ENCODE data around the gene TFPT.

The TFPT gene

DNA sequence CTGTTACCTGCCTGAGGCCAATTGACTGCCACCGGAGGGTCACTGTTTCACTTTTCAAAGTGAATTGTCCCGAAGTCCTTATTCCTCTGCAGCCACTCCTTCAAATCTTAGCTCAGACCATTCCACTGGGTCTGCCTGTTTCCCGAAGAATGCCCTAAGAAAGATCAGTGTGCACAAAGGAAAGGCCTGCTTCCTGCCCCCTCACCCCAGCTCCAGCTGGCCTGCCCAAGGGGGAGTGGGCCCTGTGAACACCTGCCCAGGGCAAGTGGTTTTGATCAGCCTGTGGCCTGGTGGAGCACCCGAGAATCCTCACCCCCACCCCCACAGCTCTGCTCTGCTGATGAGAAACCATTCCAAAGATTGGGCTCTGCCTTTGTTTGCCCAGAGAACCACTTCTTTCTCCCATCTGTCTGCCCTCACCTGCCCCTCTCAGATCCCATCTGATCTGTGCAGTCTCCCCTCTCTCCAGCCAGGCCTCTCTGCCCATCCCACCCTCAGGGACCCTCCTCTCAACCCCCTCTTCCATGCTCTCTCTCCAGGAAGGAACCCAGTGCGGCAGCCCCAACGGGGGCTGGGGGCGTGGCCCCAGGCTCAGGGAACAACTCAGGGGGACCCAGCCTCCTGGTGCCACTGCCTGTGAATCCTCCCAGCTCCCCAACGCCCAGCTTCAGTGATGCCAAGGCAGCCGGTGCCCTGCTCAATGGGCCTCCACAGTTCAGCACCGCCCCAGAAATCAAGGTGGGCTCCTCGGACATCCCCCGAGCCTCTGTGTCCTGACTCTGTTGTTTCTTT, 33.8 kb upstream of the TFPT start:
- no peak for DNase-seq (ENCODE audit: extremely low read depth in 1 of 2, low read depth in 1 of 2)

DNA sequence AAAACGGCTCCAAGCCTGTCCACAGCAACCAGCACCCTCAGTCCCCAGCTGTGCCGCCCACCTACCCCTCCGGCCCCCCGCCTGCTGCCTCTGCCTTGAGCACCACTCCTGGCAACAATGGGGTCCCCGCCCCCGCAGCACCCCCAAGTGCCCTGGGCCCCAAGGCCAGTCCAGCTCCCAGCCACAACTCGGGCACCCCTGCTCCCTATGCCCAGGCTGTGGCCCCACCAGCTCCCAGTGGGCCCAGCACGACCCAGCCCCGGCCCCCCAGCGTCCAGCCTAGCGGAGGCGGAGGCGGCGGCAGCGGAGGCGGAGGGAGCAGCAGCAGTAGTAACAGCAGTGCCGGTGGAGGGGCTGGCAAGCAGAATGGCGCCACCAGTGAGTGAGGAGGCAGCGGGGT, 32.7 kb upstream of the TFPT start:
- DNase-seq (ENCODE audit: extremely low read depth in 1 of 2, low read depth in 1 of 2) = no peak

DNA sequence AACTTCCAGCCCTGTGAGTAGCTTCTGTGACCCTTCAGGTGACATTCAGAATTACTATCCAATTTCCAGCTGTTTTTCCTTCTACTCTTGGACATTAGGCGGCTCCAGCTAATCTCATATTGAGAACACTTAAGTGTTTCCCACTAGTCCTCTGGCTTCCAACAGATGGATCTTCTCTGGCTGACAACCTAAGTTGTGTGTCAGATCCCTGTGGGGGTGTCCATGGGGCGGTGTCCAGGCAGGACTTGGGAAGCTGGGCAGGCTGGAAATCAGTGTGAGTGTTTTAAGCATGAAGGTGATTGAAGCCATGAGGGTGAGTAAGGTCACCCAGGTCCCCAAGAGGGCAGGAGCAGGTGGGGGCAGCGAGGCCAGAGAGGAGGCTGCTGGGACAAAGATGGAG, 32.2 kb upstream of the TFPT start:
- DNase-seq (ENCODE audit: extremely low read depth in 1 of 2, low read depth in 1 of 2) = no peak

DNA sequence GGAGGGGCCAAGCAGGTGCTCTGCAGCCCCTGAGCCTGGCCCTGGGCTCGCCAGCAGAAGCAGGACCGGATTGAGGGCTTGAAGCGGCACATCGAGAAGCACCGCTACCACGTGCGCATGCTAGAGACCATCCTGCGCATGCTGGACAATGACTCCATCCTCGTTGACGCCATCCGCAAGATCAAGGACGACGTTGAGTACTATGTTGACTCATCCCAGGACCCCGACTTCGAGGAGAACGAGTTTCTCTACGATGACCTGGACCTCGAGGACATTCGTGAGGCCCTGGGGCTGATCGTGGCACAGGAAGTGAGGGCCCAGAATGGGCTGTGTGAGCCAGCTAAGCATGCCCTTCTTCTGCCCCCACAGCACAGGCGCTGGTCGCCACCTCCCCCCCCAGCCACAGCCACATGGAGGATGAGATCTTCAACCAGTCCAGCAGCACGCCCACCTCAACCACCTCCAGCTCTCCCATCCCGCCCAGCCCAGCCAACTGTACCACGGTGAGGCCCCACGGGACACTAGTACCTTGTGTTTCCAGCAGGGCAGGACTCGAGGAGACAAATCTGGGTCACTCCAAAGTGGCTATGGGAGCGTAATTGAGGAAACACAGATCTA, 30.2 kb upstream of the TFPT start:
- no peak for DNase-seq (ENCODE audit: extremely low read depth in 1 of 2, low read depth in 1 of 2)

DNA sequence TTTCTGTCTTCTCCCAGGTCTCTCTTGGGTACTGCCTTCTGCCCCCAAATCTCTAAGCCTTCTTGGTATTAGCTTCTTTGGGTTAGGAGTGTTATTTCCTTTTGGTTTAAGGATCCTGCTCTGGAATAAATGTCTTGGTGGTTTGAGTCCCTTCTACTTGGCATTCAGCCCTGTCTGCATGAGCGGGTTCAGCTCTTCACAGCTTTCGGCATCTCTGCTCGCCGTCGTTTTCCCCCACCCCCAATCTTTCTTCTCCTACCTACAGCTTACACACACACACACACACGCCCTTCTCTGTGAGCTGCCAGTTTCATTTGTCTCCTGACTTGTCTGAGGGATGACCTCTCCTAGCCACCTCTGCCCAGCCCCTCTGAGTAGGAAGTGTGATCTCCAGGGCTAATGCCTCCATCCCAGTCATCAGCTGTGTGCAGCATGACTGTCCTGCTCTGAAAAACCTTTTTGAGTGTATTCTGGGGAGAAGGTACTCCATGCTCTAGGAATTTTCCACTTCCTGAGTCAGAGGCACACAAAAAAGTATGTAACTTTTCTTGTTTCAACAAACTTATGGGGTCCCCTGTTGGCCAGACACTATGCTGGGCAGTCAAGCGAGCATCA, 26.8 kb upstream of the TFPT start:
- DNase-seq (ENCODE audit: extremely low read depth in 1 of 2, low read depth in 1 of 2) = no peak

DNA sequence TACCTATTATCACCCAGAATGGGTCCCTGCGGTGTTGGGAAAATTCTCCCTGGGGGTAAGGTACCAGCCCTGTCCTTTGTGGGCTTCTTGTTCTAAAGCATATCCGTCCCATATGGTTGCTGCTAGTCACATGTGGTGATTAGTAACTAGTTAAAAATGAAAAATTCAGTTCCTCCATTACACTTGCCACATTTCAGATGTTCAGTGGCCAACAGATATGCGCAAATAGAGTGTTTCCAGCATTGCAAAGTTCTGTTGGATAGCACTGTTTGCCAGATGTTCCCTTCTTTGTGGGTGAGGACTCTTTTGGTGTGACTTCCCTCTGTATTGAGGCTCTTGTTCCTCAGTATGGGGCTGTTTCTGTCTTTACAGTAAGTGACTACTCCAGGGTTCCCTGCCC, 25.9 kb upstream of the TFPT start:
- DNase-seq (ENCODE audit: extremely low read depth in 1 of 2, low read depth in 1 of 2) = no peak

DNA sequence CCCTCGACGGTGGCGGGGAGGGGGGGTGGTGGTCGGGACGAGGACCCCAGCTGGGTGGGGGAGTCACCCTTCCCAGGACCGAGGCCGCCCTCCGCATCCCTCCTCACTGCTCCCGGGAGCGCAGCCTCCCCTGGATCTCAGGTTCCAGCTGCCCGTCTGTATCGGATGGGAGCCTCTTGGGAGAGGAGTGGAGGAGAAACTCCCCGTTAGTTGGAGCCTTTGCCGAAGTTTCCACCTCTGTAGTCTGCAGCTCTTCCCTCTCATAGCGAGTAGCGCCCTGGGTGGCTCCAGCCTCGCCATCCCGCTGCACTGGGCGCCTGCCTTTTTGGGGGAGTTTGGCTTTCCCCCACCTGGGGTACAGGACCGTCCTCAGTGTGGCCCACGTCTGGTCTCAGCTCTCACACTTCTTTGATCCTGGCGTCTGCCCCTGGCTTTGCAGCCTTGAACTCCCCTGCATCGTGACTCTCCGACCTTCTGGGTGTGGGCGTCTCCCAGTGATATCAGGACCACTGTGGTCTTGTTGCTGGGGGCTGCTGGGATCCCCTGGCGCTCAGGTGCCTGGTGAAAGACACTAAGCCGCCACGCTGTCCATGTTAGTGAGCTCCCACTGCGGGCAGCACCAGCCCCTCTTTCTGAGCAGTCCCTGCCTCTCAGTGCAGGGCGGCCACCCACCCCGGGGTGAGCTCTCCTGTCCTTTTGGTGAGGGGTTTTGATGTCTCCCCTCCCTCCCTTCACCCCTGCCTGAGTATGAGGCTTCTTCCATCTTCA, 23.2 kb upstream of the TFPT start:
- no peak for DNase-seq (ENCODE audit: extremely low read depth in 1 of 2, low read depth in 1 of 2)

DNA sequence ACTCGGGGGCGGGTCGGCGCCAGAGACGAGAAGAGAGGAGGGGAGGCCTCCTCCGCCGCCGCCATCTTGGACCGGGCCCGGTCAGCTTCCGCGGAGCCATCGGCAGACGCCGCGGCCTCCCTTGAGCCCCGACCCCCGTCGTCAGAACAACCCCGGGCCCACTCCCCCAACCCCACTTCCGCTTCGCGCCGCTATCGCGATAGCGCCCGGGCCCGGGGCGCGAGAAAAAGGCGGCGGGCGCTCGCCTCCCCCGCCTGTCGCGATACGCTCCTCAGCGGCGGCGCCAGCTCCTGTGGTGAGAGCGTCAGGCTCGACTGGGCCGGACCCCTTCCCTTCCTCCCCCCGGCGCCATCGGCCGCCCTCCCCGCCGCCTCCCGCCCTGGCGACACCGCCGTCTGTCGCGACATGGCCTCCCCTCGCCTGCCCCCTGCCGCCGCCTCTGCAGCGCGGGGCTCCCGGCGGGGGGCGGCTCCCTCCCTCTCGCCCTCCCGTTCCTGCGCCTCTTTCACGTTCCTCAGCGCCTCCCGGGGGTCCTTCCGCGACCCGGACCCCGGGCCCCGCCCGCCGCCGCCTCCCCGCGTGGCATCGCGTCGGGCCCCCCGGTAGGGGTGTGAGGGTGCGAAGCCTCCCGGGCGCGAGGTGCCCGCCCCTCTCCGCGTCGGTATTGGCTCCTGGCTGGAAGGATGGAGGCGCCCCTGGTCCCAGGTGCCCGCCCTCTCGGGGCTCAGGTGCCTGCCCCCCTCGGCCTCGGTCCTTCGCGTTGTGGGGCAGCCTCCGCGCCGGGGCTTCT, 22.4 kb upstream of the TFPT start, which contains the start of gene CNOT3:
CNOT3 (plus strand) TSS at position 64 of the 790 bp plus-strand sequence. CDS start 5,217 bp downstream, outside the sequence.
- peak in 1 of 2 donors; percentile 12 for DNase-seq (ENCODE audit: extremely low read depth in 1 of 2, low read depth in 1 of 2)

DNA sequence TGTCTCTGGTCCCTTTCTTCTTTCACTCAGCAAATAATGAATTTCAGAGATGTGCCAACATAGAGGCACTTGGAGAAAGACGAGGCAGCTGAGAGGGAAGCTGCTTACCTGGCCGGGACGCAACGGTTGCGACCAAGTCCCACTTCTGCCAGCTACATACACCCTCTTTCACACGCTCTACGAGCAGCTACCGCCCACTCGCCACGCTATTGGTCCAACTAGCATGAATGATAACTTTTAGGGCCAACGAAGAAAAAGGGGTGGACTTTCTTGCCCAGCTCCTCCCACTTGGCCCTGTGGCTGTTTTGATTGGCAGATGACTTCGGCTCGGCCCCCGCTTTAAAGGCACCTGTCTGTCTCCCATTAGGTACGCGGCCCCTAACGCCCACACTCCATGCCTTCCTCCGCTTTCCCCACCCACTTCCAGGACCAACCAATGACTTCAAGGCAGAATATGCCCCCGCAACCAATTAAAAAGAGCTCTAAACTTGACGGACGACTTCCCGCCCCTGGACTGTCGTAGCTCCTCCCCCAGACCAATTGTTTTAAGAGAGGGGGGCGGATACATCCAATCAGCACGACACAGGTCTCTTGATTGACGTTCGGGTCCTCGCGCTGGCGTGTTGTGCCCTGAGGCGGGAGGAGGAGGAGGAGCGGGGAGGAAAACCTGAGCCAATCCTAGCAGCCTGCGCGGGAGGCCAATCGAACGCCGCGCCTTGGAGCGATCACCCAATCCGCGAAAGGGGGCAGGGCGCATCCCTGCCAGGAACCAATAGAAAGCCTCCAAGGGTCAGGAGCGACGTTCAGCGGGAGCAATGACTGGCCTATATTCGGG, 21.6 kb upstream of the TFPT start:
- peak; percentile 95 to 98 for DNase-seq (ENCODE audit: extremely low read depth in 1 of 2, low read depth in 1 of 2)

DNA sequence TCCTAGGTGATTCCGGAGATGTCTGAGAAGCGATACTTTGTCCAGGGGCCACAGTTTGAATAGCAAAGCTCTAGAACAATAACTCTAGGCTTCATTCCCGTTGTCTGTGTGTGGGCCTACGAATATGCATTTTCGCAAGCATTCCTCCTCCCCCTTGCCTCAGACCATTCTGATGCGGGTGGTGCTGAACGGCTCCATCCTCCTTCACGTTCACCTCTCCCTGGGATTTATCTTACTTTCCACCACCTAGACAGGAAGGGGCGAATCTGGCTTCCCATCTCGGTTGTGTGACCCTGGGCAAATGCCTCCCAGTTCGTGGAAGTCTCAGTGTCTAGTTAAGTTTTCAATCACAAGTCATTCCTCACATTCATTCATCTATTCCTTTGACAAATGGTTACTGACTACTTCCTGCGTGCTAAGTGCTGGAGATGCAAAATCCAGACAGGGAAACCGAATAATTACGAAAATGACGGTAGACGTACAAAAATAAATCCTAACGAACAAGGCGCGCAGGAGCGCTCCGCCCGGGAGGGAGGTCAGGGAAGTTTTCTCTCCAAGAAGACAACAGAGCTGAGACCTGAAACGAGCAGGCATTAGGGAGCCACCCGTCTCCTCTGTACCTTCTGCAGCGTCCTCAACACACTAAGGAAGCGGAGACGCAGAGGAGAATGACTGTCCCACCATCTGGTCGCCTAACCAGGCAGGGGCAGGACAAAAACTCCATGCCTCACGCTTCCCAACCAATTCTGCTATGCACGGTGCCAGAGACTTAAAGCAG, 20.8 kb upstream of the TFPT start:
- DNase-seq (ENCODE audit: extremely low read depth in 1 of 2, low read depth in 1 of 2) = no peak

DNA sequence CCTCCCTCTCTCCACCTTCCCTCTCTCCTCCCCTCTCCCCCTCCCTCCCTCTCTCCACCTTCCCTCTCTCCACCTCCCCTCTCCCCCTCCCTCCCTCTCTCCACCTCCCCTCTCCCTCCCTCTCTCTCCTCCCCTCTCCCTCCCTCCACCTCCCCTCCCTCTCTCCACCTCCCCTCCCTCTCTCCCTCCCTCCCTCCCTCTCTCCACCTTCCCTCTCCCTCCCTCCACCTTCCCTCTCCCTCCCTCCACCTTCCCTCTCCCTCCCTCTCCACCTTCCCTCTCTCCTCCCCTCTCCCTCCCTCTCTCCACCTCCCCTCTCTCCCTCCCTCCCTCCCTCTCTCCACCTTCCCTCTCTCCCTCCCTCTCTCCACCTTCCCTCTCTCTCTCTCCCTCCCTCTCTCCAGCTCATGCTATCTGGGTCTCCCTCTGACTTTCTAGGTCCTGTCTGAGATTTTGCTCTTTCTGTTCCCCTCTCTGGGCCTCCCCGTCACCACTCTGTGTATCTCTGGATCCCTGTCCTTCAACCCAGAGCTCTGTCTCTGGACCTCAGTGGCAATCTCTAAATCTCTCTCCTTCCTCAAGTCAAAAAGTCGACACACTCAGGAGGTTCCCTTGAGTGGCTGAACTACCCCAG, 18.6 kb upstream of the TFPT start:
- no peak for DNase-seq (ENCODE audit: extremely low read depth in 1 of 2, low read depth in 1 of 2)

DNA sequence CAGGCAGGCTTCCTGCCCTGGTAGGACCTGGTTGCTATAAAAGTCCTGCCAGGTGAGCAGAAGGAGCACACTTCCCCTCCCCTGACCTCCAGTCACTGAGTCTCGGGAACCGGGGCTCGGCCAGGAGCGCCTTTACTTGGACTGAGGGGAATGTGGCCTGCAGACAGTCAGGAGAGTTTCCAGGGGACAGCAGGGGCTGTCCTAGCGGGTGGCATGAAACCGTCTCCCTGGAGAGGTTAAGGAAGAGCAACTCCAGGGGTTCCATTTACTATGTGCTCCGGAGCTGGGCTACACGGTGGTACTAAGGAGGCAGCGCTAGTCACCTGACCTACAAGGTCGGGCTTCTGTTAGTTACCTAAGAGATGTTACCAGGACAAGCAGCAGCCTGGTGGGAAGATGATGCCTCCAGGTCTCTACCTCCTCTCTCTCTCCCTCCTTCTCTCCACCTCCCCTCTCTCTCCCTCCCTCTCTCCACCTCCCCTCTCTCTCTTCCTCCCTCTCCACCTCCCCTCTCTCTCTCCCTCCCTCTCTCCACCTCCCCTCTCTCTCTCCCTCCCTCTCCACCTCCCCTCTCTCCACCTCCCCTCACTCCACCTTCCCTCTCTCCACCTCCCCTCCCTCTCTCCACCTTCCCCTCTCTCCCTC, 18.0 kb upstream of the TFPT start:
- DNase-seq (ENCODE audit: extremely low read depth in 1 of 2, low read depth in 1 of 2) = no peak

DNA sequence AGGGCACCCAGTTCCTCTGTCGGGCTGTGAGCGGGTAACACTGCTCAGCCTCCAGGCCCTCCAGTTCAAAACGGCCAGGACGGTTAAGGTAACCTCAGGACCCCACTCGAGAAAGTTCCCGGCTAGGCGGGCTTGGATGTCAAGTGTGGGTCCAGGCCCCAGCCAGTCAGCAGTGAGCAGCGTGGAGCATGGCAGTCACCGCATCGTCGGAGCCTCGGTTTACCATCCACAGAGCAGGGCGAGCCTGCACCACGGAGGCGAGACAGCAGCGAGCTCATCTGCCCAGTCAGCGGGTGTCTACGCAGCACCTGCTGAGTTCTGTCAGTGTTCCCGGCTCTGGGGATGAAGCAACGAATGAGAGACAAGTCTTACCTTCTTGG, 14.2 kb upstream of the TFPT start:
- DNase-seq (ENCODE audit: extremely low read depth in 1 of 2, low read depth in 1 of 2) = no peak

DNA sequence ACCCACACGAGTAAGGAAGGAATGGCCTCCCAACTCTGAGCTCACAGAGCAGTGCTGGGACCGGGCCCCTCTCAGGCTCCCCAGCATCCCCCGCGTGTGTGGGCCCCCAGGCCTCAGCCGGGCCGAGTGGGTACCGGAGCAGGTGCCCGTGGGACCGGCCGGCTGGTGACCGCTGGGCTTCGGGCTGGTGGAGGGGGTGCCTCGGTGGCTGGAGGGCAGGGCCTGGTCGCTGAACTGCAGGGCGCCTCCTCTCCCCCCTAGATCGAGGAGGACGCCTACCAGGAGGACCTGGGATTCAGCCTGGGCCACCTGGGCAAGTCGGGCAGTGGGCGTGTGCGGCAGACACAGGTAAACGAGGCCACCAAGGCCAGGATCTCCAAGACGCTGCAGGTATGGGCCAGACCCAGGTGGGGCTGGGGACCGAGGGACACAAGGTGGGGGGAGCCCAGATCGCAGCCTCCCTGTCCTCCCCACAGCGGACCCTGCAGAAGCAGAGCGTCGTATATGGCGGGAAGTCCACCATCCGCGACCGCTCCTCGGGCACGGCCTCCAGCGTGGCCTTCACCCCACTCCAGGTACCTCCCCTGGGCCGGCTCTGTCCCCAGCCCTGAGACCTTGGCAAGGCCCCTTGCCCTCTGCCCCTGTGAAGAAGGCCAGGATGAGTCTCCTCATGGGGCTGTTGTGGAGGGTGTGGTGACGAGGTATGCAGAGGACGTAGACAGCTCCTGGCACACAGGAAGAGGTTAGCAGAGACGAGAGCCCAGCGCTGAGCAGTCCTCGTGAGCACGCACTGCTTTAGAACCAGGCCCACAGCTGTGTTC, 13.5 kb upstream of the TFPT start:
- no peak for DNase-seq (ENCODE audit: extremely low read depth in 1 of 2, low read depth in 1 of 2)

DNA sequence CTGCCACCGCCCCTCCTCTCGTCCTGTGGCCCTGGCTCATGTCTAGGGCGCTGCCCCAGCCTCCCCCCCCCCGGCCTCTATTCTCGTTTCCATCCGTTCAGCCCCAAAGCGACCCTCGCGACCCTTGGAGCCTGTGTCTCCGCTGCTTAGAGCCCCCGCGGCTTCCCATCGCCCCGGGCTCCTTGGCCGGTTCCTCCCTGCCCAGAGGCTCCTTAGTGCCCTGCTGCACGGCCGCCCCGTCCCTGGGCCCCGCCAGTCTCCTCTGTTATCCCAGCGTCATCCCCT, 12.9 kb upstream of the TFPT start:
- DNase-seq (ENCODE audit: extremely low read depth in 1 of 2, low read depth in 1 of 2) = no peak

DNA sequence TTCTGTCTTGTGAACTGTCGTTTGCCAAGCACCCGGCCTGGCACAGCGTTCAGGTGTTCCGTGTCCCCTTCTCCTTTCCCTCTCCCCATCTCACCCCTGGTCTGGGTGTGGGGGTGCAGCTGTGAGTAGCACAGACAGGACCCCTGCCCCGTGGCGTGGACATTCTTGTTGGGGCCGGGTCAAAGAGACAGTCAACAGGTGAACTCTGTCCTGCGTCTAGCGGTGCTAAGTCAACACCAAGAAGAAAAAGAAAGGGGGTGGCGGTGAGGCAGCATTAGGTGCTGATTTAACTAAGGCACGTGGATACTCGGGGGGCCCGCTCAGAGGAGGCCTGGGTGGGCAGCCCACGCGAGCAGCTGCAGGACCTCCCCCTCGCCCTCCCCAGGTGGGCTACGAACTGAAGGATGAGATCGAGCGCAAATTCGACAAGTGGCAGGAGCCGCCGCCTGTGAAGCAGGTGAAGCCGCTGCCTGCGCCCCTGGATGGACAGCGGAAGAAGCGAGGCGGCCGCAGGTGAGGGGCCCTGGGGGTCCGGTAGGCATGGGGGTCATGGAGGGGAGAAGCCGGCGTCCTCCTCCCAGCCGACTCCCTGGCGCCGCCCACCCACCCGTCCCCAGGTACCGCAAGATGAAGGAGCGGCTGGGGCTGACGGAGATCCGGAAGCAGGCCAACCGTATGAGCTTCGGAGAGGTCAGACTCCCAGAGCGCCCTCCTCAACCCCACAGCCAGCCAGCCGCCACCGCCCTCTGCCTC, 12.4 kb upstream of the TFPT start:
- no peak for DNase-seq (ENCODE audit: extremely low read depth in 1 of 2, low read depth in 1 of 2)

DNA sequence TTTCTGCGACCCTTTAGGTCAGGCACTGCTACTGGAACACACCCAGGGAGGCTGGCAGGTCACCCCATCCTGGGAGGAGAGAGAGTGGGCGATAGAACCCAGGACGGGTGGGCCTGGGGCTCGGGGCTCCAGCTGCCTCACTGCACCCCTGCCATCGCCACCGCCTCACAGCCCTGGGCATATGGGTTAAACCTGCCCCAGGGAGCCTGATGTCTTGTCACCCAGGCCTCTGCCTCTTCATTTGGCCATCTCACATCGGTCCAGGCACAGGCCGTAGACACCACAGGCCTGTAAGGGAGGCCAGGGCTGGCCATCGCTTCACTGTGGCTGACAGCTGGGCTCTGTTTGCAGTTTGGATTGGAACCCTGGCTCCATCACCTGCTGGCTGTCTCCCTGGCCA, 10.3 kb upstream of the TFPT start:
- DNase-seq (ENCODE audit: extremely low read depth in 1 of 2, low read depth in 1 of 2) = no peak

Data from activated CD8-positive, alpha-beta memory T cell treated with anti-CD3 and anti-CD28 coated beads for 1 hour (primary cell).